Measurements from ENCODE around the gene RNF213.
"Not testable (repeated sequence)": the region's sequence is repeated elsewhere in the genome, so short reads cannot be mapped to it uniquely, and the experiment has no call there.

The RNF213 gene

GRCh38 chr17:80274331-80274730 is 13.7 kb downstream of the RNF213 start:
- Histone ChIP-seq H3K27me3 (ENCODE audit: low read length) (no peaks in the 10 kb centered on the region), H3K9ac (ENCODE audit: low read length) (no peak overlapping the region), H3K9me3 (ENCODE audit: insufficient read depth, low read length) (no peaks in the 10 kb centered on the region), H4K20me1 (ENCODE audit: low read depth, low read length) (no peaks in the 10 kb centered on the region), H2AFZ (ENCODE audit: low read depth, low read length, severe bottlenecking) (no peak overlapping the region), H3K27ac (ENCODE audit: low read depth, low read length) (no peak overlapping the region), H3K4me3 (ENCODE audit: insufficient read depth, low read length, poor library complexity, severe bottlenecking) (no peak overlapping the region), H3K36me3 (ENCODE audit: low read length) (no peaks in the 10 kb centered on the region), H3K9me2 (replicated peaks; ENCODE audit: insufficient read depth, low read length) (no peaks in the 10 kb centered on the region), H3F3A (ENCODE audit: insufficient read depth) (no peaks in the 10 kb centered on the region), H3K4me2 (ENCODE audit: low read depth, low read length, poor library complexity, severe bottlenecking) (no peak overlapping the region), H3K79me2 (ENCODE audit: insufficient read depth, low read length) (no peaks in the 10 kb centered on the region)
- TF ChIP-seq CTCF (IDR thresholded peaks at IDR 0.05; ENCODE audit: insufficient read depth, low read length, poor library complexity, severe bottlenecking) (no peak), EZH2phosphoT487 (conservative IDR thresholded peaks at IDR 0.05; ENCODE audit: low read length) (no peak)

GRCh38 chr17:80274871-80275449 is 14.3 kb downstream of the RNF213 start:
- Histone ChIP-seq H3K36me3 (ENCODE audit: low read length) (no peaks in the 10 kb centered on the region), H3K9me2 (replicated peaks; ENCODE audit: insufficient read depth, low read length) (no peaks in the 10 kb centered on the region), H4K20me1 (ENCODE audit: low read depth, low read length) (no peaks in the 10 kb centered on the region), H2AFZ (ENCODE audit: low read depth, low read length, severe bottlenecking) (no peak overlapping the region), H3K4me3 (ENCODE audit: insufficient read depth, low read length, poor library complexity, severe bottlenecking) (no peak overlapping the region), H3K4me2 (ENCODE audit: low read depth, low read length, poor library complexity, severe bottlenecking) (no peak overlapping the region), H3K27me3 (ENCODE audit: low read length) (no peaks in the 10 kb centered on the region), H3K9ac (ENCODE audit: low read length) (no peak overlapping the region), H3F3A (ENCODE audit: insufficient read depth) (no peaks in the 10 kb centered on the region), H3K79me2 (ENCODE audit: insufficient read depth, low read length) (no peaks in the 10 kb centered on the region), H3K27ac (ENCODE audit: low read depth, low read length) (no peak overlapping the region), H3K9me3 (ENCODE audit: insufficient read depth, low read length) (no peaks in the 10 kb centered on the region)
- no peak for TF ChIP-seq CTCF (IDR thresholded peaks at IDR 0.05; ENCODE audit: insufficient read depth, low read length, poor library complexity, severe bottlenecking)

GRCh38 chr17:80275857-80276256 is 15.2 kb downstream of the RNF213 start:
- not testable (repeated sequence) for H3K79me2 ChIP-seq (ENCODE audit: insufficient read depth, low read length); H3K27ac ChIP-seq (ENCODE audit: low read depth, low read length); H3K36me3 ChIP-seq (ENCODE audit: low read length); H3K4me2 ChIP-seq (ENCODE audit: low read depth, low read length, poor library complexity, severe bottlenecking); H3K9me3 ChIP-seq (ENCODE audit: insufficient read depth, low read length); H4K20me1 ChIP-seq (ENCODE audit: low read depth, low read length); H3F3A ChIP-seq (ENCODE audit: insufficient read depth); H3K4me3 ChIP-seq (ENCODE audit: insufficient read depth, low read length, poor library complexity, severe bottlenecking); H3K9ac ChIP-seq (ENCODE audit: low read length); H3K27me3 ChIP-seq (ENCODE audit: low read length); H2AFZ ChIP-seq (ENCODE audit: low read depth, low read length, severe bottlenecking); H3K9me2 ChIP-seq (replicated peaks; ENCODE audit: insufficient read depth, low read length)

- no peak overlapping the region for H3K4me2 ChIP-seq (ENCODE audit: low read depth, low read length, poor library complexity, severe bottlenecking)
- TF ChIP-seq EZH2phosphoT487 (conservative IDR thresholded peaks at IDR 0.05; ENCODE audit: low read length) (no peak), CTCF (IDR thresholded peaks at IDR 0.05; ENCODE audit: insufficient read depth, low read length, poor library complexity, severe bottlenecking) (no peak)
- H3K36me3 ChIP-seq (ENCODE audit: low read length) = no peaks in the 10 kb centered on the region
- H3K27ac ChIP-seq (ENCODE audit: low read depth, low read length) = no peak overlapping the region
- H3K4me3 ChIP-seq (ENCODE audit: insufficient read depth, low read length, poor library complexity, severe bottlenecking) = no peak overlapping the region
- H3K9me3 ChIP-seq (ENCODE audit: insufficient read depth, low read length) = no peaks in the 10 kb centered on the region
- no peaks in the 10 kb centered on the region for H3K27me3 ChIP-seq (ENCODE audit: low read length)
- no peak overlapping the region for H2AFZ ChIP-seq (ENCODE audit: low read depth, low read length, severe bottlenecking)
- H3K9ac ChIP-seq (ENCODE audit: low read length) = no peak overlapping the region
- H3K9me2 ChIP-seq (replicated peaks; ENCODE audit: insufficient read depth, low read length) = no peaks in the 10 kb centered on the region
- H3K79me2 ChIP-seq (ENCODE audit: insufficient read depth, low read length) = no peaks in the 10 kb centered on the region
- no peaks in the 10 kb centered on the region for H4K20me1 ChIP-seq (ENCODE audit: low read depth, low read length)
- no peaks in the 10 kb centered on the region for H3F3A ChIP-seq (ENCODE audit: insufficient read depth)
Measured at GRCh38 chr17:80277751-80278671, 17.4 kb downstream of the RNF213 start.

Measured in SU-DHL-6 (cell line).